Measurements from ENCODE around the gene UCK2. TPM values are rescaled to one million over a fixed set of nuclear protein-coding genes. Genes with fewer than 3 reads are reported as not detected.

UCK2 gene
- total RNA-seq, 1 donor from 2014 or later, result 30.3 TPM

- no peak for TF ChIP-seq CTCF (IDR thresholded peaks at IDR 0.05)
- no peak overlapping the region for H3K27ac ChIP-seq
- intact Hi-C loops (cut with DNase I), result no loop called here
- no peak for DNase-seq (ENCODE audit: low spot score in 2 of 2)
- no peaks in the 10 kb centered on the region for H3K4me1 ChIP-seq
- H3K27me3 ChIP-seq, result no peaks in the 10 kb centered on the region
- H3K4me3 ChIP-seq, result no peak overlapping the region
- no peaks in the 10 kb centered on the region for H3K36me3 ChIP-seq
- H3K9me3 ChIP-seq, result no peaks in the 10 kb centered on the region
Observed at GRCh38 chr1:165942927-165943597, 115.6 kb downstream of the UCK2 start.

- no peak for TF ChIP-seq CTCF (IDR thresholded peaks at IDR 0.05)
- Histone ChIP-seq H3K9me3 (no peaks in the 10 kb centered on the region), H3K4me1 (no peaks in the 10 kb centered on the region), H3K36me3 (no peaks in the 10 kb centered on the region), H3K27me3 (no peaks in the 10 kb centered on the region), H3K27ac (no peak overlapping the region), H3K4me3 (no peak overlapping the region)
- intact Hi-C loops (cut with DNase I), result no loop called here
- DNase-seq (ENCODE audit: low spot score in 2 of 2), result no peak
Observed at GRCh38 chr1:165945911-165946310, 118.5 kb downstream of the UCK2 start.

- H3K27ac ChIP-seq, result no peak overlapping the region
- DNase-seq (ENCODE audit: low spot score in 2 of 2), result no peak
- H3K4me3 ChIP-seq, result no peak overlapping the region
- H3K4me1 ChIP-seq, result no peaks in the 10 kb centered on the region
- H3K9me3 ChIP-seq, result no peaks in the 10 kb centered on the region
- no peak for TF ChIP-seq CTCF (IDR thresholded peaks at IDR 0.05)
- H3K27me3 ChIP-seq, result no peaks in the 10 kb centered on the region
- no peaks in the 10 kb centered on the region for H3K36me3 ChIP-seq
- intact Hi-C loops (cut with DNase I), result no loop called here
Observed at GRCh38 chr1:165947797-165948455, 120.5 kb downstream of the UCK2 start.

GRCh38 chr1:165949335-165950130 is 122.1 kb downstream of the UCK2 start:
- no peak overlapping the region for H3K27ac ChIP-seq
- no peak for DNase-seq (ENCODE audit: low spot score in 2 of 2)
- no peaks in the 10 kb centered on the region for H3K4me1 ChIP-seq
- intact Hi-C loops (cut with DNase I), result no loop called here
- H3K9me3 ChIP-seq, result no peaks in the 10 kb centered on the region
- H3K4me3 ChIP-seq, result no peak overlapping the region
- TF ChIP-seq CTCF (IDR thresholded peaks at IDR 0.05), result no peak
- no peaks in the 10 kb centered on the region for H3K27me3 ChIP-seq
- no peaks in the 10 kb centered on the region for H3K36me3 ChIP-seq

GRCh38 chr1:165954940-165955339 is 127.5 kb downstream of the UCK2 start:
- H3K4me3 ChIP-seq, result no peak overlapping the region
- H3K27ac ChIP-seq, result no peak overlapping the region
- intact Hi-C loops (cut with DNase I), result no loop called here
- H3K36me3 ChIP-seq, result no peaks in the 10 kb centered on the region
- H3K27me3 ChIP-seq, result no peaks in the 10 kb centered on the region
- H3K4me1 ChIP-seq, result no peaks in the 10 kb centered on the region
- no peaks in the 10 kb centered on the region for H3K9me3 ChIP-seq
- no peak for DNase-seq (ENCODE audit: low spot score in 2 of 2)
- no peak for TF ChIP-seq CTCF (IDR thresholded peaks at IDR 0.05)

All from ascending aorta (tissue), 2 donors.